HEK293 (cell line): ENCODE measurements around the gene SF3B5.

Experiments used
- AEBP2 ChIP-seq: fragments of 450-650 bp; formaldehyde crosslinking; IDR thresholded peaks from 2 replicates; pipeline ENCODE4 v1.5.1; 2016; ENCODE audit warnings: missing biosample characterization, missing genetic modification characterization, borderline replicate concordance
- FEZF1 ChIP-seq: fragments of 450-650 bp; formaldehyde crosslinking; IDR thresholded peaks from 2 replicates; pipeline ENCODE4 v1.5.1; 2016; ENCODE audit warnings: missing biosample characterization, missing genetic modification characterization
- GLIS2 ChIP-seq: fragments of 450-650 bp; formaldehyde crosslinking; IDR thresholded peaks from 2 replicates; pipeline ENCODE4 v1.5.1; 2016; ENCODE audit warnings: missing biosample characterization, missing genetic modification characterization
- HOXA7 ChIP-seq: sonication (generic); formaldehyde crosslinking; IDR thresholded peaks from 2 replicates; pipeline ENCODE4 v1.8.1; 2022; ENCODE audit warnings: missing genetic modification reagents, borderline replicate concordance
- KLF1 ChIP-seq: fragments of 450-650 bp; formaldehyde crosslinking; IDR thresholded peaks from 2 replicates; pipeline ENCODE4 v1.5.1; 2016; ENCODE audit warnings: missing biosample characterization, missing genetic modification characterization
- KLF8 ChIP-seq: fragments of 450-650 bp; formaldehyde crosslinking; IDR thresholded peaks from 2 replicates; pipeline ENCODE4 v1.5.1; 2016; ENCODE audit warnings: missing biosample characterization, missing genetic modification characterization
- PATZ1 ChIP-seq: fragments of 450-650 bp; formaldehyde crosslinking; IDR thresholded peaks from 2 replicates; pipeline ENCODE4 v1.5.1; 2016; ENCODE audit warnings: missing biosample characterization, missing genetic modification characterization
- PBX3 ChIP-seq: sonication (generic); formaldehyde crosslinking; IDR thresholded peaks from 2 replicates; pipeline ENCODE4 v1.8.1; 2022; ENCODE audit warnings: mild to moderate bottlenecking, moderate library complexity, missing genetic modification reagents
- PRDM2 ChIP-seq: fragments of 450-650 bp; formaldehyde crosslinking; IDR thresholded peaks from 2 replicates; pipeline ENCODE4 v1.5.1; 2016; ENCODE audit warnings: missing biosample characterization, missing genetic modification characterization, borderline replicate concordance
- SALL2 ChIP-seq: fragments of 450-650 bp; formaldehyde crosslinking; IDR thresholded peaks from 2 replicates; pipeline ENCODE4 v1.5.0; 2017; ENCODE audit warnings: missing biosample characterization, mild to moderate bottlenecking, missing genetic modification characterization, borderline replicate concordance
- TSHZ1 ChIP-seq: fragments of 450-650 bp; formaldehyde crosslinking; IDR thresholded peaks from 2 replicates; pipeline ENCODE4 v1.5.1; 2016; ENCODE audit warnings: missing biosample characterization, missing genetic modification characterization, borderline replicate concordance
- ZBTB21 ChIP-seq: fragments of 450-650 bp; formaldehyde crosslinking; IDR thresholded peaks from 2 replicates; pipeline ENCODE4 v1.5.1; 2017; ENCODE audit warnings: missing biosample characterization, missing genetic modification characterization
- ZBTB48 ChIP-seq: fragments of 450-650 bp; formaldehyde crosslinking; IDR thresholded peaks from 2 replicates; pipeline ENCODE4 v1.5.1; 2016; ENCODE audit warnings: missing biosample characterization, missing genetic modification characterization
- ZNF146 ChIP-seq: fragments of 450-650 bp; formaldehyde crosslinking; IDR thresholded peaks from 2 replicates; pipeline ENCODE4 v1.5.1; 2016; ENCODE audit warnings: missing biosample characterization, missing genetic modification characterization
- ZNF292 ChIP-seq: fragments of 450-650 bp; formaldehyde crosslinking; IDR thresholded peaks from 2 replicates; pipeline ENCODE4 v1.5.1; 2016; ENCODE audit warnings: low read depth, missing biosample characterization, missing genetic modification characterization, borderline replicate concordance
- ZNF423 ChIP-seq: fragments of 450-650 bp; formaldehyde crosslinking; IDR thresholded peaks from 2 replicates; pipeline ENCODE4 v1.5.1; 2016; ENCODE audit warnings: missing biosample characterization, missing genetic modification characterization
- ZNF514 ChIP-seq: fragments of 450-650 bp; formaldehyde crosslinking; IDR thresholded peaks from 2 replicates; pipeline ENCODE4 v1.5.1; 2016; ENCODE audit warnings: missing biosample characterization, missing genetic modification characterization
- ZNF544 ChIP-seq: fragments of 450-650 bp; formaldehyde crosslinking; IDR thresholded peaks from 2 replicates; pipeline ENCODE4 v1.5.0; 2017; ENCODE audit warnings: missing biosample characterization, missing genetic modification characterization
- ZNF558 ChIP-seq: fragments of 450-650 bp; formaldehyde crosslinking; IDR thresholded peaks from 2 replicates; pipeline ENCODE4 v1.5.1; 2016; ENCODE audit warnings: missing biosample characterization, missing genetic modification characterization
- ZNF561 ChIP-seq: fragments of 450-650 bp; IDR thresholded peaks from 2 replicates; pipeline ENCODE4 v1.5.1; 2018; ENCODE audit warnings: missing biosample characterization, missing genetic modification characterization, borderline replicate concordance
- ZNF610 ChIP-seq: fragments of 450-650 bp; formaldehyde crosslinking; IDR thresholded peaks from 2 replicates; pipeline ENCODE4 v1.5.1; 2016; ENCODE audit warnings: missing biosample characterization, missing genetic modification characterization, borderline replicate concordance
- ZNF776 ChIP-seq: fragments of 450-650 bp; formaldehyde crosslinking; IDR thresholded peaks from 2 replicates; pipeline ENCODE4 v1.5.0; 2017; ENCODE audit warnings: missing biosample characterization, missing genetic modification characterization, borderline replicate concordance
- ZSCAN18 ChIP-seq: fragments of 450-650 bp; formaldehyde crosslinking; IDR thresholded peaks from 2 replicates; pipeline ENCODE4 v1.5.1; 2016; ENCODE audit warnings: missing biosample characterization, missing genetic modification characterization

SF3B5 gene

GRCh38 chr6:144095134-144096002 is at the start of gene SF3B5 (continued):
- TF ChIP-seq PRDM2 (tag by site-specific recombination) (no peak), ZNF561 (tag by site-specific recombination) (no peak), PBX3 (peak; percentile 84; the same call in 1 of the 2 replicates), ZBTB21 (tag by site-specific recombination) (peak; percentile 97), ZSCAN18 (tag by site-specific recombination) (no peak), ZNF514 (tag by site-specific recombination) (no peak), GLIS2 (peak; percentile 63), SALL2 (tag by site-specific recombination) (no peak), ZBTB48 (0 out of 2 replicates have a peak, but pooled peaks have one; percentile 28), ZNF423 (tag by site-specific recombination) (no peak), ZNF776 (tag by site-specific recombination) (no peak), ZNF610 (peak; percentile 71), TSHZ1 (tag by site-specific recombination) (no peak), ZNF558 (tag by site-specific recombination) (no peak), PATZ1 (tag by site-specific recombination) (peak; percentile 97), AEBP2 (no peak), ZNF292 (tag by site-specific recombination) (no peak), HOXA7 (no peak), FEZF1 (tag by site-specific recombination) (peak; percentile 27; the same call in 1 of the 2 replicates), KLF8 (tag by site-specific recombination) (peak; percentile 89), KLF1 (tag by site-specific recombination) (peak; percentile 79), ZNF146 (no peak), ZNF544 (tag by site-specific recombination) (no peak)
